Kidney glomerular epithelial cell (primary cell): ENCODE measurements around the gene FAR1.
"Not testable (repeated sequence)": the region's sequence is repeated elsewhere in the genome, so short reads cannot be mapped to it uniquely, and the experiment has no call there.

Source experiments
- DNase-seq: peaks from one replicate; lab custom pipeline; 2025; lab: John Stamatoyannopoulos, UW

Gene FAR1, protein sequence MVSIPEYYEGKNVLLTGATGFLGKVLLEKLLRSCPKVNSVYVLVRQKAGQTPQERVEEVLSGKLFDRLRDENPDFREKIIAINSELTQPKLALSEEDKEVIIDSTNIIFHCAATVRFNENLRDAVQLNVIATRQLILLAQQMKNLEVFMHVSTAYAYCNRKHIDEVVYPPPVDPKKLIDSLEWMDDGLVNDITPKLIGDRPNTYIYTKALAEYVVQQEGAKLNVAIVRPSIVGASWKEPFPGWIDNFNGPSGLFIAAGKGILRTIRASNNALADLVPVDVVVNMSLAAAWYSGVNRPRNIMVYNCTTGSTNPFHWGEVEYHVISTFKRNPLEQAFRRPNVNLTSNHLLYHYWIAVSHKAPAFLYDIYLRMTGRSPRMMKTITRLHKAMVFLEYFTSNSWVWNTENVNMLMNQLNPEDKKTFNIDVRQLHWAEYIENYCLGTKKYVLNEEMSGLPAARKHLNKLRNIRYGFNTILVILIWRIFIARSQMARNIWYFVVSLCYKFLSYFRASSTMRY

GRCh38 chr11:13668102-13668956 lies at the start of gene FAR1:
FAR1 (plus strand) TSS chr11:13668668; CDS start chr11:13694766, 26,098 bp downstream.
- peak; percentile 98 for DNase-seq

- no peak for DNase-seq
Observed at GRCh38 chr11:13620063-13620462, 48.4 kb upstream of the FAR1 start.

DNA sequence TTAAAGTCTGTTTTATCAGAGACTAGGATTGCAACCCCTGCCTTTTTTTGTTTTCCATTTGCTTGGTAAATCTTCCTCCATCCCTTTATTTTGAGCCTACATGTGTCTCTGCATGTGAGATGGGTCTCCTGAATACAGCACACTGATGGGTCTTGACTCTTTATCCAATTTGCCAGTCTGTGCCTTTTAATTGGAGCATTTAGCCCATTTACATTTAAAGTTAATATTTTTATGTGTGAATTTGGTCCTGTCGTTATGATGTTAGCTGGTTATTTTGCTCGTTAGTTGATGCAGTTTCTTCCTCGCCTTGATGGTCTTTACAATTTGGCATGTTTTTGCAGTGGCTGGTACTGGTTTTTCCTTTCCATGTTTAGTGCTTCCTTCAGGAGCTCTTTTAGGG lies 41.6 kb upstream of the FAR1 start:
- not testable (repeated sequence) for DNase-seq

GRCh38 chr11:13628634-13629033 lies 39.8 kb upstream of the FAR1 start:
- DNase-seq, result not testable (repeated sequence)

- DNase-seq, result no peak
Observed at GRCh38 chr11:13629779-13630178, 38.7 kb upstream of the FAR1 start.

DNA sequence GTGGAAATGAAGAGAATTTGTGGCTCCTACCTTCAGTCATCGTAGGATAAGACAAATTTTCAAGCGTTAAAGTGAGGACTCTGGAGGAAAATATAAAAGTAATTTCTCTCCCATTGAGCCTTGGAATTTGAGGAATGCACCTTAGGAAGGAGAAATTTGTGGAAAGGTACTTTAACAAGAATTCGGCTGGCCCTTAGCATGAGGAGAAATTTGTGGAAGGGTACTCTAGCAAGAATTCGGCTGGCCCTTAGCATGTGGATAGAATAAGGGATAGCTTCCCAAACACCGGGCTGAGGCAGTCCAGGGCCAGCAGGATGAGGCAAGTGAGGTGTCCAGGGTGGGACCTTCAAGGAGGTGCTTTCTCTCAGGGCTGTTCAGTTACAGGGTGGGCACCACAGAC lies 33.2 kb upstream of the FAR1 start:
- DNase-seq, result no peak

GRCh38 chr11:13635804-13636203 lies 32.7 kb upstream of the FAR1 start:
- no peak for DNase-seq

DNA sequence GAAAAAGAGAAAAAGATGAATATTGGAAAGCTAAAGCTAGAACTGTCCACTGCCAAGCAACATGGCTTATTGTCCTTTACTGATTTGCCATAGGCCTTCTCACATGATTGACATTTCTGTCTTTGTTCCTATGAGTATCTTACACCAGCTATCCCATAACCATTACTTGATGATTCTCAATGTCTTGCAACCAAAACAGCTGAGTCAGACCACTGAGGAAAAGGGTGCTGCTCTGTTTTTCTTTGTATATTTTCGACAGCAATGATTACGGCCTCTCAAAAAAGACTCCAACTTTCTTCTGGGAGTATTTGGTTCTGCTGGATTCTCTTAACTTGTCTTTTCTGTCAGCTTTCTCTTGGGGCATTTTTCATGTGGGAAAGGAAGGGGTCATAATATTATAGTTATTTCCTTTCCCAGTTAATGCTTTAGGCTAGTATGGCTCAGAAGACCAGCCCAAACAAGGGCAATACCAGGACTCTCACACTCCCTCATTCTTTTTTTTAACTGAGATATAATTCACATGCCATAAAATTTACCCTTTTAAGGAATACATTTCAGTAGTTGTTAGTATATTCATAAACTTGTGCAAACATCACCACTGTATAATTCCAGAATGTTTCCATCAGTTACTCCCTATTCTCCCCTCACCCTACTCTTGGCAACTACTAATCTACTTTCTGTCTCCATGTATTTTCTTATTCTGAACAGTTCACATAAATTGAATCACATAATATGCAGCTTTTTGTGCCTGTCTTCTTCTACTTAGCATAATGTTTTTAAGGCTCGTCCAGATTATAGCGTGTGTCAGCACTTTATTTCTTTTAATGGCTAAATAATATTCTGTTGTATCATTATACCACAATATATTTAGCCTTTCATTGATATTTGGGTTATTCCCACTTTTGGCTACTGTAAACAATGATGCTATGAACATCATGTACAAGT lies 31.1 kb upstream of the FAR1 start:
- no peak for DNase-seq

DNA sequence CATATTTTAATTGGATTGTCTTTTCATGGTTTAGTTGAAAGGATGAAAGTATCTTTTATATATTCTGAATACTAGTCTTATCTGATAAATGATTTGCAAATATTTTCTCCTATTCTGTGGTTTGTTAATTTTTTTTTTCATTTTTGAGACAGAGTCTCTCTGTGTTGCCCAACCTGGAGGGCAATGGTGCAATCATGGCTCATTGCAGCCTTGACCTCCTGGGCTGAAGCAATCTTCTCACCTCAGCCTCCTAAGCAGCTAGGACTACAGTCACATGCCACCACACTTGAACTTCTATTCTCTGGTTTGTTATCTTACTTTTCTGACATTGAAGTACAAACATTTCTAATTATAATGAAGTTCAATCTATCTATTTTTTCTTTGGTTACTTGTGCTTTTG lies 30.0 kb upstream of the FAR1 start:
- no peak for DNase-seq

- DNase-seq, result peak; percentile 89
Observed at GRCh38 chr11:13644997-13645687, 23.3 kb upstream of the FAR1 start.

- no peak for DNase-seq
Observed at GRCh38 chr11:13647391-13647790, 21.1 kb upstream of the FAR1 start.

DNA sequence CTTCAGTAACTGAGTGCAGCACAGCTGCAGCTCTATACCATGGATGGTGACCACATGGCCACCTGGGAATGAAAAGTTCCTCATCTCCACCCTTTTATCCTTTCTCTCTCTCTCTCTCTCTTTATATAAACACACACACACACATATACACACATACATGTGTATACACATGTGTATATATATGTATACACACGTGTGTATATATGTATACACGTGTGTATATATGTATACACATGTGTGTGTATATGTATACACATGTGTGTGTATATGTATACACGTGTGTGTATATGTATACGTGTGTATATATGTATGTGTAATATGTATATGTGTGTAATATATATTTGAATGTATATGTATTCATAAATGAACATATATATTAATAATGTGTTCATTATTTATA lies 18.8 kb upstream of the FAR1 start:
- no peak for DNase-seq

GRCh38 chr11:13651515-13651914 lies 17.0 kb upstream of the FAR1 start:
- not testable (repeated sequence) for DNase-seq

GRCh38 chr11:13661074-13661623 lies 7.3 kb upstream of the FAR1 start:
- DNase-seq, result no peak

DNA sequence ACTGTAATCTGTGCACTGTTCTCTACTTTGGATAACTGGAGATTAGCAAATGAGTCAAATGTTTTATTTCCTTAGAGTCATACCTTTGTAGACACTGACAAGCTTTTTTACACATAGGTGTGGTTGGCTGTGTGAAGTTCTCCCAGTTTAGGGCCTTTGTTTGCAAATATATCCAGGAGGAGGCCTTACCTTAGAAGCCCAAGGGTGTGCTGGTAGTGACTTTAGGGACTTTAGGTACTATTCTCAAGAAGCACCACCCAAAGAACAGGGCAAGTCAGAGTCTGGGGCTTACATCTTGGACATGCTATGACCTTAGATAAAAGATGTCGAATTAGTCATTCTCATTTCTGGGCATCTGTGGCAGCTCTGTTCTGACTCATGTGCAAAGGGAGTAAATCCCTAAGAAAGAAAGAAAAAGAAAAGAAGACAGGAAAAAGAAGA lies 4.8 kb upstream of the FAR1 start:
- DNase-seq, result peak; percentile 30

GRCh38 chr11:13664351-13664750 lies 4.1 kb upstream of the FAR1 start:
- no peak for DNase-seq

GRCh38 chr11:13666708-13667107 lies 1.8 kb upstream of the FAR1 start:
- no peak for DNase-seq

DNA sequence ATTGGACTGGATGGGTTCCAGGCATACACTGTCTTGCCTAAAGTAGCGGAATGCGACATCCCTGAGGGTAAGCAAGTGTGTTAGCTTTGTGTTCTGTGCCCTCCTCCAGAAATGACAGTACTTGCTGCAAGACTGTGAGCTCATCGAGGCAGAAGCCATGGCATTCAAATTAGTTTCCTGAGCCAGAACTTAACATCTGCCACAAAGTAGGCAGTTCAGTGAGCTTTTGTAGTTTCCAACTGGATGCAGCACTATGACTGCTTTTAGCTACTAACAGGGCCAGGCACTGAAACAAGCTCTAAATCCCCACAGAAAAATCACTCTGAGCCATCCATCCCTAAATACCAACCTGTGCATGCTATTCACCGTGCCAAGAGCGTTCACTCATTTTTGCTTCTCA lies 1.2 kb upstream of the FAR1 start:
- DNase-seq, result no peak

DNA sequence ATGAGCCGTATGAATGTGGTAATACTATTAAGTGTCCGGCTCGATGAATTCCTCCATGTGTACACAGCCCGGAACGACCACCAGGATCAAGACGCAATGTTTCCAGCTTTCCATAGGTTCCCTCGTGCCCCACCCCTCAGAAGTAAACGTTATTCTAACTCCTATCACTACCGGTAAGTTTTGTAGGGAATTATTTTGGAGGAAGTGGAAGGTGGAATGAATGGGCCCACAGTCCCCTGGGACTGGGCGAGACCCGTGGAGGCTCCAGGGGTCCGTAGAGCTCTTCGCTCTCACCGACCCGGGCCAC lies 720 bp upstream of the FAR1 start:
- DNase-seq, result no peak

DNA sequence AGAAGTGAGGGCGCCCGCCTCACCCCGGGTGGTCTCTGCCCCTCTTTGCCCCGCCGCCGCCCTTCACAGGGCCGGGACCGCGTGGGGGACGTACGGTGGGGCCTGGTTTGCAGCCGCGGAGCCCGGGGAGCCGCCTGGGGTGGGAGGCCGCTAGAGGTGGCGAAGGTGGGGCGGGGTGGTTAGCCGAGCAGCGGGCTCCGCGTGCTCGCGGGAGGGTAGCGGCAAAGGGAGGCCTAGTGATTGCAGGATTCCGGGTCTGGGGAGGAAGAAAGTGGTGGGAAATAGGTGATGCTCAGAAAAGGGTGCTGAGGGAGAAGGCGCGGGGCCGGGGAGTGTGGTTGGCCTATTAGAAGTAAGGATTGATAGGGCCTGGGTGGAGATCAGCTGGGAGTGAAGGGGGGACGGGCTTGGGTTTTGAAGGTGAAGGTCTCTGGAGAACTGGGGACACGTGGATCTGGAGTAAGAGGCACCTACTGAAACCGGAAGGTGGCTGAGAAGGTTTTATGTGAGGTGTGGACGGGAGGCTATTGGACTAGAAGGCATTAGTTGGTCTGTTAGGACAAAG lies 571 bp downstream of the FAR1 start:
- DNase-seq, result no peak
